ENCODE results near the gene AGAP1. TPM values are rescaled to one million over a fixed set of nuclear protein-coding genes. Genes with fewer than 3 reads are reported as not detected.

Gene AGAP1
- total RNA-seq, 2 experiments from 2014 or later = not detected

GRCh38 chr2:235640377-235640776, 146.5 kb downstream of the AGAP1 start:
- no peak overlapping the region for H3K4me3 ChIP-seq (ENCODE audit: low read depth, low read length, poor library complexity, severe bottlenecking)
- ChIA-PET CTCF (ENCODE audit: unreplicated experiment) (no interaction called here), POLR2A (no interaction called here)
- intact Hi-C loops (cut with micrococcal nuclease; ENCODE audit: unreplicated experiment) = no loop called here
- TF ChIP-seq EZH2phosphoT487 (IDR thresholded peaks at IDR 0.05; ENCODE audit: borderline replicate concordance, low read depth, low read length) (no peak), CTCF (conservative IDR thresholded peaks at IDR 0.05; ENCODE audit: low read length) (no peak)
- no peaks in the 10 kb centered on the region for H4K20me1 ChIP-seq (ENCODE audit: insufficient read depth, low read length)
- DNase-seq (ENCODE audit: low spot score) = no peak
- no peaks in the 10 kb centered on the region for H3K9me3 ChIP-seq (ENCODE audit: low read length)
- H3K27ac ChIP-seq (ENCODE audit: low read depth, low read length, poor library complexity, severe bottlenecking) = no peak overlapping the region
- no peak overlapping the region for H3K4me2 ChIP-seq (ENCODE audit: low read length)
- no peaks in the 10 kb centered on the region for H3K9me2 ChIP-seq (ENCODE audit: insufficient read depth, low read length)
- no TSS peak for BruUV-seq (replicated peaks)
- no peaks in the 10 kb centered on the region for H3K79me2 ChIP-seq (ENCODE audit: insufficient read depth, low read depth, low read length)
- no peak overlapping the region for H2AFZ ChIP-seq (ENCODE audit: low read length)
- H3K4me1 ChIP-seq (ENCODE audit: insufficient read depth, low read length, poor library complexity, severe bottlenecking) = no peaks in the 10 kb centered on the region
- no peaks in the 10 kb centered on the region for H3K36me3 ChIP-seq (ENCODE audit: insufficient read depth, low read length)

GRCh38 chr2:235640926-235641723, 147.3 kb downstream of the AGAP1 start:
- ChIA-PET POLR2A (no interaction called here), CTCF (ENCODE audit: unreplicated experiment) (no interaction called here)
- Histone ChIP-seq H3K27ac (ENCODE audit: low read depth, low read length, poor library complexity, severe bottlenecking) (no peak overlapping the region), H3K79me2 (ENCODE audit: insufficient read depth, low read depth, low read length) (no peaks in the 10 kb centered on the region), H3K9me2 (ENCODE audit: insufficient read depth, low read length) (no peaks in the 10 kb centered on the region), H3K4me2 (ENCODE audit: low read length) (no peak overlapping the region), H3K36me3 (ENCODE audit: insufficient read depth, low read length) (no peaks in the 10 kb centered on the region), H4K20me1 (ENCODE audit: insufficient read depth, low read length) (no peaks in the 10 kb centered on the region), H3K4me1 (ENCODE audit: insufficient read depth, low read length, poor library complexity, severe bottlenecking) (no peaks in the 10 kb centered on the region), H3K9me3 (ENCODE audit: low read length) (no peaks in the 10 kb centered on the region), H3K4me3 (ENCODE audit: low read depth, low read length, poor library complexity, severe bottlenecking) (no peak overlapping the region), H2AFZ (ENCODE audit: low read length) (no peak overlapping the region)
- no peak for DNase-seq (ENCODE audit: low spot score)
- no TSS peak for BruUV-seq (replicated peaks)
- TF ChIP-seq CTCF (conservative IDR thresholded peaks at IDR 0.05; ENCODE audit: low read length) (no peak), EZH2phosphoT487 (IDR thresholded peaks at IDR 0.05; ENCODE audit: borderline replicate concordance, low read depth, low read length) (no peak)
- intact Hi-C loops (cut with micrococcal nuclease; ENCODE audit: unreplicated experiment) = no loop called here

DNA sequence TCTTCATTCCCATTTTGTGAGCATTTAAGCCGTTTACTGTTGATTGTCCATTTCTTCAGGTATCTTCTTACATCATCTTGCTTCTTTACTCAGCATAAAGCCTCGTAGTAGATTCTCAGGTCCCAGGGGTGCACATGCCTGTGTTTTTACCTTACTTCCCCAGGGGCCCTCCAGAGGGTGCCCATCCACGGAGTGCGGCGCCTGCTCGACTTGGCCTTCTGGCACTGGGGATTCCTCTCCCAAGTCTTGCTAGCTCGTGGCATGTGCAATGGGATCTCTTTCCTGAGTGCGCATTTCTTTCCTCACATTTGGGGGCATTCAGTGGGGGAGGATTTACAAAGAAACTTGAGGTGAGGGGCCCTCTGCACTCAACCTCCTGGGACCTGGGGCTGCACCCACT, 148.1 kb downstream of the AGAP1 start:
- no peaks in the 10 kb centered on the region for H3K9me2 ChIP-seq (ENCODE audit: insufficient read depth, low read length)
- H3K9me3 ChIP-seq (ENCODE audit: low read length) = no peaks in the 10 kb centered on the region
- H2AFZ ChIP-seq (ENCODE audit: low read length) = no peak overlapping the region
- no peaks in the 10 kb centered on the region for H3K36me3 ChIP-seq (ENCODE audit: insufficient read depth, low read length)
- BruUV-seq (replicated peaks) = no TSS peak
- H3K4me2 ChIP-seq (ENCODE audit: low read length) = no peak overlapping the region
- H3K4me3 ChIP-seq (ENCODE audit: low read depth, low read length, poor library complexity, severe bottlenecking) = no peak overlapping the region
- no peaks in the 10 kb centered on the region for H3K4me1 ChIP-seq (ENCODE audit: insufficient read depth, low read length, poor library complexity, severe bottlenecking)
- no peaks in the 10 kb centered on the region for H3K79me2 ChIP-seq (ENCODE audit: insufficient read depth, low read depth, low read length)
- CTCF ChIA-PET (ENCODE audit: unreplicated experiment) = no interaction called here
- TF ChIP-seq EZH2phosphoT487 (IDR thresholded peaks at IDR 0.05; ENCODE audit: borderline replicate concordance, low read depth, low read length) (no peak), CTCF (conservative IDR thresholded peaks at IDR 0.05; ENCODE audit: low read length) (no peak)
- no peaks in the 10 kb centered on the region for H4K20me1 ChIP-seq (ENCODE audit: insufficient read depth, low read length)
- POLR2A ChIA-PET = no interaction called here
- intact Hi-C loops (cut with micrococcal nuclease; ENCODE audit: unreplicated experiment) = no loop called here
- no peak overlapping the region for H3K27ac ChIP-seq (ENCODE audit: low read depth, low read length, poor library complexity, severe bottlenecking)
- no peak for DNase-seq (ENCODE audit: low spot score)

Data from OCI-LY7 (cell line).